Left lobe of liver (tissue), 2 donors: ENCODE results near the gene EFCAB13. TPM values are rescaled to one million over a fixed set of nuclear protein-coding genes. Genes with fewer than 3 reads are reported as not detected.
A peak's percentile ranks its signal among the peaks of the same experiment; 100 is the strongest.

Source experiments
- ATAC-seq: fragments of 200-7000 bp; cut with Tn5 transposase; one replicate; pipeline ENCODE4 v1.9.1; 2020; ENCODE audit warnings: mild to moderate bottlenecking, moderate library complexity
- DNase-seq: peaks from one replicate; pipeline ENCODE4 v3.0.0-alpha.2; 2020; ENCODE audit warnings: low spot score
- total RNA-seq: library from RNA; stranded (reverse); gene quantifications from one replicate; pipeline ENCODE4 v1.2.1, GENCODE V29; 2021
- donor health status: DM: no; HTN: no; CAD: no; lungs with moderate emphysema.
- donor health status: DM: no; HTN: yes; CAD: no.

The EFCAB13 gene, protein sequence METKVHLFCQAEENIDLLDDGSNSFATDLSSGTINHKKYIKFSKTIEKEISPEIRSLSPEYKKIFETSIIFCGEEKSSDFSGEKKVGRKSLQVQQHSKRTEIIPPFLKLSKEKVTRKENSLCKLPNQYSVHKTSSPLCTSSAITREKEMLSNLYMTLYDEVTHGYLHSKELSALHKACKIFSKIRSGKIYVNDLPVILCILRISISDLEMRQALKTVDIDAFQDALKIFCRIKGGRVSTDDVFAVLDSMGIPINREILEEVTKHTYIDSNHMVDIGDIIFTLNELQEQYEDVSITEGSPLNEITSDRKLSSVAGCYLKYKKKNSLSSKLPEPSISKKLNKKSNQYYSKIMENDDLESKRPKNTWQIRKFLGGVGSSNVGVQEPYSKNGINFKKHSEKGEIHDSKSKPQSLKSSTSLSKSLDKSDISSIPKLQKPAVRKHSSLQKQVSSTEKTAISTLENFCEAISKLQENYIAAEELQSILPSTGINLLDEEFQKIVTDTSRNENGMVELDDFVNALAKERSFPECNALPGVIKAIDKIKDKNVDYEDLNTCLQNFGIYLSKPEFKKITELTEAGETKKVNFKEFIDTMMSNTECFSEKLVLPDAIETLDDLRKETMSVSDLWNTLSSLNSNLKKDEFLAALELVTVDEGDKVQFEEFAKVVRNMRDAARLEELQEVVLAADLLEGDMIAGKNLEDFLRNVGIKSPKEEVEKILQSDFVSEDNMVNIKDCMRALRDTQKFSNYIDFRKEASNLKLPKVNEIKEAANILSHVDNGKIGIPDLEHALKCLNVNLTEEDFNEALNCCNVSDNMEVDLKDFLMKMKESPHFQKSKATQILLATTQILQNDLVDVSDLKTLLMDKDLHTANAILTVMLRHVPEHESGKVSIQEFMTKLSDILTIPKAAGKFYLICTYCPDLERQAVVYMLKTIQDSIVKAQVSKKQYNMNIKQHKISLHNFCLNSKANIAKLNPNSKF
- total RNA-seq, result 4.6 TPM

DNA sequence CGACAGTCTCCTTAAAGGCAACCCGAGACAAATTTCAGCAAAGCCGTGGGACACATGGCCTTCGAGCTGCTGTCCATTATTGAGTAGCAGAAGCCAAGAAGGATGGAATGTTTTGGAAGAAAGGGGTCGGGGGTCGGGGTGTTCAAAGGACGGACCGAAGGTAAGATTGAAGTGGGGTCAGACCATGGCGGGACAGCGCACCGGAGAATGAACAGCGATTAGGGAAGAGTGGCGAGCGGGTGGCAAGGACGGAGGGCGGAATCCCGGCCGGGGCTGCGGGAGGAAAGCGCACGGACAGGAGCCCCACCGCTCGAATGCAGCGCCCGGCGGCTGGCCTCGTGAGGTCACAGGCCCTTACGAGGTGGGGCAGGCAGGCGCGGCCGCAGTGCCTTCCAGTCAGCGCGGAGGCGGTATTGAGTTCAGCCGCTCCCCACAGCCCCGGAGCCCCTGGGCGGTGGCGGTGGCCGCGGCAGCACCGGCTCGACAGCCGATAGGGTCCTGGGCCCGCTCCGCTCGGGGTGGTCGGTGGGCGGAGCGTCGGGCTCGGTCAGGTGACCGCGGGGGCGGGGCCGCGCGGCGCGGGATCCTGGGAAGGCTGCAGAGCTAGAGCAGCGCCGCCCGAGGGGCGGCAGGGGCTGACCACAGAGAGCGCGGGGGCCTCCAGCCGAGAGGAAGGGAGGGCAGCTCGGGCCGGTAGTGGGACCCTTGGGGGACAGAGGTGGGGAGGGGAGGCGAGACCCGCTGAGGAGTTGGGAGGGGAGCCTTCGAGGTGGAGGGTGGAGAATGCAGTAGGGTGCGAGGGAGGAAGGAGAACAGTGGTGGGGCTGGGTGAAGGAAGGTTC is at the start of gene EFCAB13:
Gene EFCAB13, plus strand, starts transcription at position 574 of the 842 bp plus-strand sequence. CDS start 4,399 bp downstream, outside the sequence.
- peak; percentile 96 for ATAC-seq
- peak; percentile 93 for DNase-seq

- no peak for DNase-seq
Observed at GRCh38 chr17:47274319-47275069, 49.3 kb upstream of the EFCAB13 start.

GRCh38 chr17:47275245-47275984 is 48.3 kb upstream of the EFCAB13 start:
- DNase-seq (peak; percentile 87), ATAC-seq (peak; percentile 90)

More at GRCh38 chr17:47274319-47275069, 49.3 kb upstream of the EFCAB13 start:
- no peak for ATAC-seq

- ATAC-seq (no peak), DNase-seq (no peak)
Observed at GRCh38 chr17:47276444-47276843, 47.3 kb upstream of the EFCAB13 start.

DNA sequence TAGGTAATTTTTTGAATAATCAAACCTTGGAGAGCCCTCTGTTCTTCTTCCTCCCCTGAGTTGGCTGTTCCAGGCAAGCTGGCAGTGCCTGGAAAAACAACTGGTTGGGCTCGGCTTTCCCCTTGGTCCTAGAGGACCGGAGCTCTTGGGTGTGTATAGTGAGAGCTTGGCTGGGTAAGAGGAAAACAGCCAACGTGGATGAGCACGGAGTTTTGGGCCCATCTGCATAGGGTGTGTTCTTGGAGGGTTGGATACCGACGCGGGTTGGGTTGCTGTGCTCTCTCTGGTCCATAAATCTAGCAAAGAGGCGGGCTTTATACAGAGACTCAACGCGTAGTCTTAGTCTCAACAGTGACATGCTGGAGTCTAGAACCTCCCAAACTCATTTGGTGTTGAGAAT is 46.9 kb upstream of the EFCAB13 start:
- DNase-seq (no peak), ATAC-seq (peak; percentile 74)

DNA sequence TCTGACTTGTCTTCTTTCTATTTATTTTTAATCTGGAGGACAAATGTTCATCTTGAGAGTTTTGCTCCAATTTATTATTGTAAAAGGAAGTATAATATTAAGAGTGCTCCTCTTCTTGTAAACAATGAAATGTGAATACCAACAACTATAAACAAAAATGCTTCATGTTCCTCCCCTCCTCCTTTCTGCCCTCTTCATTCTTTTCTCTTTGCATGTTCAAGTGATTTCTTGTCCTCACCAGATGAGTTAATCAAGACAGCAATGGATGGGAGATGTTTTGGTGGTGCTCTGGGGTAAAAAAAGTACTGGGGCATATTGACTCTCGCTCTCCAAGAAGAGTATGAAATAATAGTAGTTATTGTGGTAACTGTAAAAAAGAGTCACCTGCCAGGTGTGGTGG is 45.8 kb upstream of the EFCAB13 start:
- ATAC-seq (no peak), DNase-seq (no peak)

GRCh38 chr17:47278561-47278960 is 45.2 kb upstream of the EFCAB13 start:
- no peak for DNase-seq
- ATAC-seq, result no peak

DNA sequence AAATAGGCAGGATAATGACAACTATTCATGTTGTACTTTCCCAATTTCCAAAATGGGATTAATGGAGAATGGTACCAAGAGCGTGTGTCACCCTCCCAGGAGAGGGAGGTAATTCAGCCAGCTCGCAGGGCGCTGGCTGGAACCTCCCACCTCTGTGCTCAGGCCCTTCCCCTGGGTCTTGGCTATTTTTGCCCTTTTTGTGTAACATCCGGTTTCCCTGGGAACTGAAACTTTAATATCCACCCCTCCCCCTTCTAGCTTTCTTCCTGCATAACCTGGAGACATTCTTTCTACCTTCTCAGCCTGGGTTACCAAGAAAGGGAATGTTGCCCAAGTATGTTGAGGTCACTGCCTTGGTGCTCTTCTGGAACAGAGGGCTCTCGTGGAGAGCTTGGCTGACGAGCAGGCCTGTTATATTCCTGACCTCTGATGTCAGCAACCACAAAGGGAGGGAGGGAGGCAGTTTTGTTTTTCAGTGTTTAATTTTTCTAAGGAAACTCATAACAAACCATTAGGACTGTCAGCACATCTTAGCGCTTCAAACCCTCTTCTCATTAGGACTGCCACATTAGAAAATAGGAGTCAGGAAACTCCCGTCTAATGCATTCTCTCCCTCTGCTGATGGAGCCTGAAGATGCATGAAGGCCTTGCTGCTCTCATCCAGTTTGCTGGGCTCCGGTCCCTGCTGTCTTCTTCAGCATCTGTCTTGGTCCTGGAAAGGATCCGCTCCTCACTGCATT is 44.5 kb upstream of the EFCAB13 start:
- peak; percentile 19 for ATAC-seq
- DNase-seq, result no peak

- ATAC-seq (no peak), DNase-seq (no peak)
Observed at GRCh38 chr17:47280072-47280811, 43.5 kb upstream of the EFCAB13 start.

GRCh38 chr17:47281216-47281615 is 42.5 kb upstream of the EFCAB13 start:
- ATAC-seq (no peak), DNase-seq (no peak)

DNA sequence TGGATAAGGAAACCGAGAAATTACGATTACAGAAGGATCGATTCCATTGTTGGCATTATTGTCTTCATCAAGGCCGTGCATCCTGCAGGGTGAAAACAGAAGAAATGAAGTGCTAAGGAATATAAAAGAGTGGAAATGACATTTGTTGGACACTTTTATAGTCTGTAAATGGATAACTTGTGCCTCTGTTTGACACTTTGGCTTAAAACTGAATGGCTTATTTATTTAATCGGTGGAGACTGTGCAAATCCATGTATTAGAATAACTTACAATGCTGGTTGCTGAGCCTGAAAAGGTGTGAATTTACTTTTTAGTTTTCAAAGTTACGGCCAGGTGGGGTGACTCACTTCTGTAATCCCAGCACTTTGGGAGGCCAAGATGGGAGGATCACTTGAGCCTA is 38.8 kb upstream of the EFCAB13 start:
- DNase-seq (no peak), ATAC-seq (peak; percentile 75)

- DNase-seq (no peak), ATAC-seq (no peak)
Observed at GRCh38 chr17:47286198-47286914, 37.4 kb upstream of the EFCAB13 start.

DNA sequence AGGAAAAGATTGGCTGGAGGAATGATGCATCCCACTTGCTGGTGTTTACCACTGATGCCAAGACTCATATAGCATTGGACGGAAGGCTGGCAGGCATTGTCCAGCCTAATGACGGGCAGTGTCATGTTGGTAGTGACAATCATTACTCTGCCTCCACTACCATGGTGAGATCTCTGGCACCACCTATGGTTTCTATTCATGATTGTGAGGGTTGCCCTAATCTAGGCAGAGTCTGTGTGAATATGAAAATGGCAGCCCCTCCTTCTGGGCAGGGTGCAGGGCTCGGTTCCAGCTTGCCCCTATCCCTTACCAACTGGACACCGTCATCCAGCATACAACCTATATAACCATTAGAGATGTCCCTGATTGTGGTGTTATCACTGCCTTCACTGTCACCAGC is 36.7 kb upstream of the EFCAB13 start:
- DNase-seq (no peak), ATAC-seq (no peak)

GRCh38 chr17:47287639-47288038 is 36.1 kb upstream of the EFCAB13 start:
- DNase-seq (no peak), ATAC-seq (no peak)

- no peak for DNase-seq
- ATAC-seq, result no peak
Observed at GRCh38 chr17:47288531-47289116, 35.1 kb upstream of the EFCAB13 start.

- DNase-seq (no peak), ATAC-seq (no peak)
Observed at GRCh38 chr17:47289302-47289701, 34.5 kb upstream of the EFCAB13 start.

DNA sequence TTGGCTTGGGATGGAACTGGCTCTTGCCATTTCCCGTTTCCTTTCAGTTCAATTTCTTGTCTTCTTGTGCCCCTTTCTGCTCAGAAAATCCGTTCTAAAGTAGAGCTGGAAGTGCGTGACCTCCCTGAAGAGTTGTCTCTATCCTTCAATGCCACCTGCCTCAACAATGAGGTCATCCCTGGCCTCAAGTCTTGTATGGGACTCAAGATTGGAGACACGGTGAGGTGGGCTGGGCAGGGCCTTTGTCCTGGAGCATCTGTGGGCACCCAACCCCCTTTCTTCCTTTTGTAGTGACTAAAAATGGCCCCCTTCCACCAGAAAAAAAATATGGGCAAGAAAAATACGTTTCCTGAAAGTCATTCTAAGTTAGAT is 32.9 kb upstream of the EFCAB13 start:
- ATAC-seq (no peak), DNase-seq (no peak)
